H1 (cell line): ENCODE data around the gene CLCA1. TPM values are rescaled to one million over a fixed set of nuclear protein-coding genes. Genes with fewer than 3 reads are reported as not detected.

Experiments
- CTCF ChIA-PET: fragments of 300-600 bp; sonication (Branson Sonifier 250); formaldehyde crosslinking; loops from one replicate; lab custom pipeline; 2021; ENCODE audit not compliant: partially characterized antibody; lab: Charles Lee
- POLR2A ChIA-PET: fragments of 300-600 bp; sonication (Branson Sonifier 250); formaldehyde crosslinking; loops from one replicate; lab custom pipeline; 2021; ENCODE audit warnings: inconsistent platforms; ENCODE audit not compliant: partially characterized antibody; lab: Charles Lee
- DNase-seq, 2 experiments: peaks; one replicate each; pipeline versions ENCODE4 v3.0.0 to v3.0.0-alpha.2; 2010 to 2022; ENCODE audit warnings: low spot score in 2 of 2, low read depth in 1 of 2, mixed read lengths in 1 of 2
- FAIRE-seq: peaks from 2 replicates; lab custom pipeline; 2011; peaks lifted over from hg19 to GRCh38; lab: Jason Lieb, UNC
- H2AFZ ChIP-seq: 2 replicates; pipeline ENCODE4 v1.8.1; 2012; ENCODE audit warnings: low read length, inconsistent platforms
- H2AK5ac ChIP-seq: 2 replicates; pipeline ENCODE4 v1.6.1; 2013; ENCODE audit warnings: low read depth, low read length
- H2BK120ac ChIP-seq: replicated peaks from 2 replicates; pipeline ENCODE3; 2013; ENCODE audit warnings: low read depth, low read length, inconsistent platforms
- H2BK12ac ChIP-seq: 2 replicates; pipeline ENCODE4 v1.6.1; 2013; ENCODE audit warnings: low read depth, low read length
- H2BK15ac ChIP-seq: 2 replicates; pipeline ENCODE4 v1.6.1; 2013; ENCODE audit warnings: low read length
- H2BK20ac ChIP-seq: 2 replicates; pipeline ENCODE4 v1.6.1; 2013; ENCODE audit warnings: low read length
- H2BK5ac ChIP-seq: 2 replicates; pipeline ENCODE4 v1.6.1; 2013; ENCODE audit warnings: low read depth, low read length
- H3K14ac ChIP-seq: 2 replicates; pipeline ENCODE4 v1.6.1; 2013; ENCODE audit warnings: inconsistent platforms; ENCODE audit not compliant: insufficient read length
- H3K18ac ChIP-seq: 2 replicates; pipeline ENCODE4 v1.6.1; 2013; ENCODE audit warnings: low read length; ENCODE audit errors: extremely low read depth
- H3K23ac ChIP-seq: 2 replicates; pipeline ENCODE4 v1.6.1; 2013; ENCODE audit warnings: inconsistent platforms; ENCODE audit not compliant: insufficient read length
- H3K23me2 ChIP-seq: 2 replicates; pipeline ENCODE4 v1.6.1; 2013; ENCODE audit warnings: low read depth, low read length
- H3K27ac ChIP-seq: 2 replicates; pipeline ENCODE4 v1.6.1; 2011; ENCODE audit warnings: low read depth, low read length, inconsistent platforms
- H3K27me3 ChIP-seq, 4 experiments: replicated peaks in 1 of 4; 1 replicate in 1 of 4; 2 replicates in 3 of 4; pipeline versions ENCODE4 v1.6.1 to v1.8.1; 2011 to 2013; ENCODE audit warnings: low read length in 3 of 4, mild to moderate bottlenecking in 3 of 4, inconsistent platforms in 2 of 4, mixed read lengths in 2 of 4, moderate library complexity in 1 of 4; ENCODE audit not compliant: control insufficient read depth in 3 of 4, insufficient read depth in 3 of 4; ENCODE audit errors: extremely low read depth in 1 of 4
- H3K36me3 ChIP-seq, 4 experiments: 2 replicates each; pipeline versions ENCODE4 v1.6.1 to v1.8.1; 2011 to 2013; ENCODE audit warnings: mild to moderate bottlenecking in 4 of 4, low read length in 3 of 4, moderate library complexity in 2 of 4, control low read depth in 1 of 4, inconsistent platforms in 1 of 4; ENCODE audit not compliant: insufficient read depth in 4 of 4, control insufficient read depth in 2 of 4
- H3K4ac ChIP-seq: replicated peaks from 2 replicates; pipeline ENCODE3; 2013; ENCODE audit warnings: low read length, low read depth, mixed read lengths, inconsistent platforms; ENCODE audit not compliant: insufficient read length
- H3K4me1 ChIP-seq, 4 experiments: replicated peaks in 1 of 4; 1 replicate in 1 of 4; 2 replicates in 3 of 4; pipeline versions ENCODE4 v1.6.1 to v1.8.1; 2011 to 2013; ENCODE audit warnings: low read length in 3 of 4, inconsistent platforms in 2 of 4, mixed read lengths in 1 of 4; ENCODE audit not compliant: insufficient read depth in 4 of 4, control insufficient read depth in 3 of 4
- H3K4me2 ChIP-seq, 2 experiments: 2 replicates each; pipeline versions ENCODE4 v1.6.1 to v1.8.1; 2011 to 2013; ENCODE audit warnings: low read depth in 2 of 2, low read length in 2 of 2, control low read depth in 1 of 2, inconsistent platforms in 1 of 2, mild to moderate bottlenecking in 1 of 2; ENCODE audit not compliant: insufficient read depth in 1 of 2
- H3K4me3 ChIP-seq, 4 experiments: fragments of 200-600, 300-600 bp in 1 of 4; sonication (generic), shearing (Covaris generic), sonication (Bioruptor Twin) in 1 of 4; 2 replicates each; pipeline versions ENCODE4 v1.5.1 to v1.8.1; 2011 to 2016; ENCODE audit warnings: low read length in 4 of 4, low read depth in 3 of 4, control low read depth in 2 of 4, inconsistent platforms in 2 of 4, mild to moderate bottlenecking in 2 of 4, mixed read lengths in 1 of 4, moderate library complexity in 1 of 4; ENCODE audit not compliant: insufficient read depth in 2 of 4; ENCODE audit errors: extremely low read depth in 1 of 4
- H3K56ac ChIP-seq: replicated peaks from 2 replicates; pipeline ENCODE3; 2013; ENCODE audit warnings: low read depth, mild to moderate bottlenecking, mixed read lengths, low read length, inconsistent platforms; ENCODE audit not compliant: insufficient read length
- H3K79me1 ChIP-seq: 2 replicates; pipeline ENCODE4 v1.6.1; 2013; ENCODE audit warnings: low read depth, low read length, control low read depth
- H3K79me2 ChIP-seq, 2 experiments: 2 replicates each; pipeline versions ENCODE4 v1.6.1 to v1.8.1; 2012 to 2013; ENCODE audit warnings: low read length in 2 of 2, mild to moderate bottlenecking in 2 of 2, inconsistent platforms in 1 of 2; ENCODE audit not compliant: insufficient read depth in 2 of 2, control insufficient read depth in 1 of 2
- H3K9ac ChIP-seq, 4 experiments: replicated peaks in 1 of 4; 1 replicate in 1 of 4; 2 replicates in 3 of 4; pipeline versions ENCODE4 v1.6.1 to v1.8.1; 2011 to 2013; ENCODE audit warnings: low read depth in 3 of 4, low read length in 3 of 4, control low read depth in 2 of 4, mild to moderate bottlenecking in 2 of 4, moderate library complexity in 2 of 4, inconsistent platforms in 1 of 4; ENCODE audit errors: extremely low read depth in 1 of 4
- H3K9me3 ChIP-seq, 2 experiments: 2 replicates each; pipeline versions ENCODE4 v1.6.1 to v1.8.1; 2012 to 2013; ENCODE audit warnings: mild to moderate bottlenecking in 2 of 2, moderate library complexity in 2 of 2, control low read depth in 1 of 2, inconsistent platforms in 1 of 2, low read depth in 1 of 2, low read length in 1 of 2, mixed read lengths in 1 of 2; ENCODE audit not compliant: insufficient read depth in 2 of 2
- H4K20me1 ChIP-seq, 2 experiments: replicated peaks in 1 of 2; 2 replicates each; pipeline versions ENCODE3 to v1.8.1; 2011 to 2013; ENCODE audit warnings: inconsistent platforms in 2 of 2, low read length in 2 of 2, mild to moderate bottlenecking in 1 of 2; ENCODE audit not compliant: insufficient read depth in 2 of 2, control insufficient read depth in 1 of 2
- H4K5ac ChIP-seq: 2 replicates; pipeline ENCODE4 v1.6.1; 2013; ENCODE audit warnings: low read length, low read depth, mixed read lengths, inconsistent platforms; ENCODE audit not compliant: insufficient read length
- H4K8ac ChIP-seq: 2 replicates; pipeline ENCODE4 v1.8.0; 2013; ENCODE audit warnings: mild to moderate bottlenecking, moderate library complexity, low read length, inconsistent platforms; ENCODE audit not compliant: insufficient read depth; ENCODE audit errors: extremely low read depth
- H4K91ac ChIP-seq: replicated peaks from 2 replicates; pipeline ENCODE3; 2013; ENCODE audit warnings: low read length, mixed read lengths, inconsistent platforms; ENCODE audit not compliant: insufficient read length
- RNF2 ChIP-seq: fragments of 200-900, 300-1000 bp; sonication (generic); IDR thresholded peaks from 2 replicates; pipeline ENCODE4 v1.7.1; 2016; ENCODE audit warnings: borderline replicate concordance, low read depth, mild to moderate bottlenecking, antibody characterized with exemption, low read length; ENCODE audit not compliant: poor library complexity, severe bottlenecking; ENCODE audit errors: missing control alignments
- WGBS, 2 experiments: shearing (Covaris generic) in 1 of 2; methylation state at CpG; one replicate each; pipeline versions ENCODE4 v1.1.6 to v1.1.7; 2013 to 2015; ENCODE audit warnings: low lambda C conversion rate in 2 of 2, mixed read lengths in 2 of 2, inconsistent platforms in 1 of 2, low coverage in 1 of 2, missing lambda C conversion rate in 1 of 2; ENCODE audit not compliant: insufficient replicate concordance in 2 of 2, insufficient coverage in 1 of 2, insufficient read length in 1 of 2; ENCODE audit errors: extremely low coverage in 1 of 2, missing lambda C conversion rate in 1 of 2; 5-methylcytosine and 5-hydroxymethylcytosine counted together
- polyA plus RNA-seq, 7 experiments: library from polyadenylated mRNA; depleted of rRNA in 3 of 7; stranded (reverse) in 5 of 7; unstranded in 2 of 7; fragments of >200 nt in 5 of 7; fragments of 200-250 nt in 2 of 7; gene quantifications; 1 replicate in 5 of 7; 2 replicates in 1 of 7; 4 replicates in 1 of 7; pipeline versions ENCODE4 v1.2.1 to v1.2.3, GENCODE V29; 2011 to 2013; ENCODE audit warnings: missing spikeins in 2 of 7, mixed read lengths in 2 of 7
- total RNA-seq: library from RNA; stranded (reverse); fragmentation: NEBNext Ultra II Directional; extraction: Animal tissue kit (Norgen Biotek cat#: 25700); gene quantifications from 2 replicates; pipeline ENCODE4 v1.2.1, GENCODE V29; 2021

Gene CLCA1
- total and polyA plus RNA-seq, 2 of the 8 experiments (the other 6 are each of a cell fraction or from before 2014, with no cell fraction given): not detected

DNA sequence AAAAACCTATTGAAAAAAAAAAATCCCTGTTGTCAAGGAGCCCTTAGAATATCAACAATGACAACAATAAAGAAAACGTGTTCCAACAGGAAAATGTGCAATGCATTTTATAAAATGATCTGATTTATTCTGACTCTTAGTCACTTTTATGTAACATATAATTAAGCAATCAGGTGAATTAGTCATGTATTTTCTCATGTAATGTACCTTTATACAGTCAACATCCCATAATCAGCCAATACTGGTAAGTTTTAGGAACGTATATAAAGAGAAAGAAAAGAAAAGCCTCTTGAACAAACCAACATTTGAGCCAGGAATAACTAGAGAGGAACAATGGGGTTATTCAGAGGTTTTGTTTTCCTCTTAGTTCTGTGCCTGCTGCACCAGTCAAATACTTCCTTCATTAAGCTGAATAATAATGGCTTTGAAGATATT lies 78.1 kb downstream of the CLCA1 start, which contains the start of gene CLCA4:
TSS of gene CLCA4 (plus strand) at position 292 of the 435 bp plus-strand sequence. CDS start at position 334, 42 bp downstream.
- Histone ChIP-seq H2BK120ac (no peak within 1 kb of the TSS), H4K5ac (no peak within 1 kb of the TSS), H3K9me3 (no peaks in the 10 kb centered on the region), H3K4ac (no peak within 1 kb of the TSS), H2BK20ac (no peak within 1 kb of the TSS), H3K36me3 (no peaks in the 10 kb centered on the region), H3K56ac (no peak within 1 kb of the TSS), H3K18ac (no peak within 1 kb of the TSS), H2BK15ac (no peak within 1 kb of the TSS), H2AFZ (no peak within 1 kb of the TSS), H3K4me2 (no peak within 1 kb of the TSS), H4K91ac (no peak within 1 kb of the TSS), H3K4me3 (no peak within 1 kb of the TSS), H4K20me1 (no peaks in the 10 kb centered on the region), H3K4me1 (no peaks in the 10 kb centered on the region; a peak in 1 of 7 replicates), H3K23ac (no peak within 1 kb of the TSS), H3K14ac (no peak within 1 kb of the TSS), H3K79me2 (no peaks in the 10 kb centered on the region), H2AK5ac (no peak within 1 kb of the TSS), H2BK12ac (no peak within 1 kb of the TSS), H3K27me3 (no peaks in the 10 kb centered on the region), H4K8ac (no peak within 1 kb of the TSS), H3K9ac (no peak within 1 kb of the TSS), H3K23me2 (no peaks in the 10 kb centered on the region; the same call in 1 of the 2 replicates), H3K79me1 (no peaks in the 10 kb centered on the region), H2BK5ac (no peak within 1 kb of the TSS), H3K27ac (no peak within 1 kb of the TSS)
- TF ChIP-seq RNF2: no peak
- CTCF ChIA-PET: no interaction called here
- no peak for FAIRE-seq
- no peak for DNase-seq
- POLR2A ChIA-PET: no interaction called here
- WGBS, 2 experiments: 81% methylated on average over 2 of the region's 2 CpGs; no CpG with 5 or more reads in 1 of the 2 experiments
